ENCODE results near the gene STRIP1. TPM values are rescaled to one million over a fixed set of nuclear protein-coding genes. Genes with fewer than 3 reads are reported as not detected.
"Not testable (repeated sequence)": the region's sequence is repeated elsewhere in the genome, so short reads cannot be mapped to it uniquely, and the experiment has no call there.

Gene STRIP1
- total and polyA plus RNA-seq, 2 donors (not counting 3 experiments of a cell fraction or from before 2014, with no cell fraction given), result 26.2 to 42.1 TPM

- ChIA-PET POLR2A (no interaction called here), CTCF (interaction anchor here (0.8 to 3.3 kb wide), 4 partner anchors 11 to 36 kb away, joined by 3 to 18 read pairs (median 3); no protein-coding TSS in a partner anchor)
- H3K9me3 ChIP-seq (replicated peaks; ENCODE audit: control insufficient read depth, insufficient read depth, low read length), result no peaks in the 10 kb centered on the region
- peaks cover 38 to 51% of the 10 kb centered on the region in 2 experiments for H3K27me3 ChIP-seq (ENCODE audit: control insufficient read depth in 2 of 2, insufficient read depth in 2 of 2, low read length in 2 of 2)
- no peak overlapping the region for H3K9ac ChIP-seq (replicated peaks; ENCODE audit: extremely low read depth, insufficient read depth, low read length)
- H3K9me1 ChIP-seq (replicated peaks; ENCODE audit: control insufficient read depth, extremely low read depth, insufficient read depth, low read length), result no peaks in the 10 kb centered on the region
- no peak overlapping the region for H3K4me3 ChIP-seq (replicated peaks in 1 of 3; ENCODE audit: insufficient read depth in 1 of 3, low read depth in 1 of 3, low read length in 3 of 3)
- H3K79me2 ChIP-seq (ENCODE audit: control insufficient read depth, insufficient read depth, low read length), result no peaks in the 10 kb centered on the region
- no peak for FAIRE-seq
- dilution Hi-C loops (cut with MboI; ENCODE audit: extremely low pct_ligation_motif_present, low sequenced_read_pairs) (no loop called here), intact Hi-C loops (cut with micrococcal nuclease) (no loop called here)
- H3K4me2 ChIP-seq (ENCODE audit: insufficient read depth, low read length), result no peak overlapping the region
- BruUV-seq (replicated peaks), result no TSS peak
- H4K20me1 ChIP-seq (replicated peaks; ENCODE audit: control insufficient read depth, extremely low read depth, insufficient read depth, low read length), result no peaks in the 10 kb centered on the region
- no peak overlapping the region for H2AFZ ChIP-seq (ENCODE audit: low read depth, low read length)
- no peaks in the 10 kb centered on the region for H3K36me3 ChIP-seq (ENCODE audit: control insufficient read depth in 2 of 2, extremely low read depth in 1 of 2, insufficient read depth in 2 of 2, low read length in 2 of 2)
- H3K27ac ChIP-seq (ENCODE audit: insufficient read depth, low read depth, low read length), result no peak overlapping the region
- no peak for DNase-seq (ENCODE audit: low read depth, low spot score)
- no peaks in the 10 kb centered on the region for H3K4me1 ChIP-seq (ENCODE audit: control insufficient read depth, extremely low read depth, insufficient read depth, low read length)
- no peak for TF ChIP-seq EZH2 (IDR thresholded peaks at IDR 0.05; ENCODE audit: borderline replicate concordance, low read depth, low read length, severe bottlenecking)
- no peak for TF ChIP-seq POLR2AphosphoS5 (IDR thresholded peaks at IDR 0.05; ENCODE audit: insufficient read depth, low read depth, low read length)
- no peak for TF ChIP-seq POLR2A (IDR thresholded peaks at IDR 0.05; ENCODE audit: low read depth, low read length)
- TF ChIP-seq GATA2 (IDR thresholded peaks at IDR 0.05; ENCODE audit: insufficient read depth, insufficient read length, low read depth, low read length), result no peak
- TF ChIP-seq FOS (IDR thresholded peaks at IDR 0.05; ENCODE audit: borderline replicate concordance, insufficient read depth, low read length), result no peak
- no peak for TF ChIP-seq MYC (IDR thresholded peaks at IDR 0.05; ENCODE audit: low read depth, low read length)
- TF ChIP-seq JUN (IDR thresholded peaks at IDR 0.05; ENCODE audit: borderline replicate concordance, insufficient read depth, insufficient read length, low read depth), result no peak
- no peak for TF ChIP-seq CTCF (IDR thresholded peaks at IDR 0.05; ENCODE audit: extremely low read depth in 1 of 2, insufficient read depth in 1 of 2, low read depth in 1 of 2, low read length in 2 of 2)
- no peak for TF ChIP-seq MAX (IDR thresholded peaks at IDR 0.05; ENCODE audit: insufficient read depth, insufficient read length)
Observed at GRCh38 chr1:110076789-110077500, 42.5 kb downstream of the STRIP1 start.

GRCh38 chr1:110079995-110080394 lies 45.6 kb downstream of the STRIP1 start:
- H3K9ac ChIP-seq (replicated peaks; ENCODE audit: extremely low read depth, insufficient read depth, low read length); H3K9me1 ChIP-seq (replicated peaks; ENCODE audit: control insufficient read depth, extremely low read depth, insufficient read depth, low read length); H3K4me3 ChIP-seq (replicated peaks in 1 of 3; ENCODE audit: insufficient read depth in 1 of 3, low read depth in 1 of 3, low read length in 3 of 3); H3K4me1 ChIP-seq (ENCODE audit: control insufficient read depth, extremely low read depth, insufficient read depth, low read length); DNase-seq (ENCODE audit: low read depth, low spot score); H4K20me1 ChIP-seq (replicated peaks; ENCODE audit: control insufficient read depth, extremely low read depth, insufficient read depth, low read length); H2AFZ ChIP-seq (ENCODE audit: low read depth, low read length); POLR2A ChIA-PET; intact Hi-C loops (cut with micrococcal nuclease); BruUV-seq (replicated peaks); H3K36me3 ChIP-seq (ENCODE audit: control insufficient read depth in 2 of 2, extremely low read depth in 1 of 2, insufficient read depth in 2 of 2, low read length in 2 of 2); FAIRE-seq; H3K9me3 ChIP-seq (replicated peaks; ENCODE audit: control insufficient read depth, insufficient read depth, low read length); H3K4me2 ChIP-seq (ENCODE audit: insufficient read depth, low read length); H3K79me2 ChIP-seq (ENCODE audit: control insufficient read depth, insufficient read depth, low read length); H3K27ac ChIP-seq (ENCODE audit: insufficient read depth, low read depth, low read length); dilution Hi-C loops (cut with MboI; ENCODE audit: extremely low pct_ligation_motif_present, low sequenced_read_pairs): not testable (repeated sequence)
- CTCF ChIA-PET, result interaction anchor here (2.1 kb wide), 1 partner anchor 20 kb away, joined by 10 read pairs; no protein-coding TSS in a partner anchor
- H3K27me3 ChIP-seq (ENCODE audit: control insufficient read depth in 2 of 2, insufficient read depth in 2 of 2, low read length in 2 of 2), result peaks cover 41 to 52% of the 10 kb centered on the region in 2 experiments

Measured in endothelial cell of umbilical vein (primary cell).